Kidney (tissue), 14 donors: ENCODE measurements around the gene CEP131. TPM values are rescaled to one million over a fixed set of nuclear protein-coding genes. Genes with fewer than 3 reads are reported as not detected.

Experiments used
- DNase-seq, 5 donors: peaks; one replicate each; pipeline ENCODE4 v3.0.0-alpha.2; 2013 to 2020
- FAIRE-seq: peaks from 2 replicates; lab custom pipeline; 2012; peaks lifted over from hg19 to GRCh38; lab: Jason Lieb, UNC
- H3K27ac ChIP-seq, 2 donors: one replicate each; pipeline ENCODE4 v1.7.0; 2013; ENCODE audit warnings: low read depth in 2 of 2, low read length in 2 of 2, inconsistent platforms in 1 of 2
- H3K27me3 ChIP-seq: one replicate; pipeline ENCODE4 v1.7.1; 2013; ENCODE audit warnings: low read length, inconsistent platforms; ENCODE audit not compliant: control insufficient read depth, insufficient read depth
- H3K36me3 ChIP-seq, 3 donors: one replicate each; pipeline versions ENCODE4 v1.7.0 to v1.7.1; 2013; ENCODE audit warnings: low read length in 3 of 3, control low read depth in 1 of 3, inconsistent platforms in 1 of 3; ENCODE audit not compliant: insufficient read depth in 3 of 3, control insufficient read depth in 2 of 3
- H3K4me1 ChIP-seq, 3 donors: one replicate each; pipeline versions ENCODE4 v1.7.0 to v1.7.1; 2013; ENCODE audit warnings: low read length in 3 of 3, inconsistent platforms in 1 of 3, low read depth in 1 of 3; ENCODE audit not compliant: control insufficient read depth in 2 of 3, insufficient read depth in 2 of 3
- H3K4me3 ChIP-seq, 3 donors: one replicate each; pipeline versions ENCODE4 v1.7.0 to v1.8.1; 2013; ENCODE audit warnings: low read length in 3 of 3, control low read depth in 1 of 3, inconsistent platforms in 1 of 3
- H3K9ac ChIP-seq, 3 donors: one replicate each; pipeline versions ENCODE4 v1.7.0 to v1.7.1; 2013; ENCODE audit warnings: low read length in 3 of 3, control low read depth in 1 of 3, inconsistent platforms in 1 of 3
- H3K9me3 ChIP-seq, 3 donors: one replicate each; pipeline versions ENCODE4 v1.7.0 to v1.7.1; 2013; ENCODE audit warnings: low read length in 3 of 3, control low read depth in 1 of 3, inconsistent platforms in 1 of 3; ENCODE audit not compliant: control insufficient read depth in 2 of 3, insufficient read depth in 1 of 3
- CTCF ChIP-seq: IDR thresholded peaks from 3 replicates; pipeline ENCODE4 v1.5.1; 2012; ENCODE audit warnings: mild to moderate bottlenecking, moderate library complexity, borderline replicate concordance; ENCODE audit not compliant: insufficient read depth; ENCODE audit errors: extremely low read depth
- intact Hi-C: fragments of 100-400 bp; cut with DNase I; formaldehyde crosslinking; loops from one replicate; pipeline ENCODE4 v1.11.1; 2022
- polyA plus RNA-seq: library from polyadenylated mRNA; stranded (reverse); fragments of 350-450 nt; fragmentation: Illumina TruSeq; extraction: RNeasy Lipid Tissue Mini Kit (QIAGEN cat#74804); gene quantifications from one replicate; pipeline ENCODE4 v1.2.3, GENCODE V29; 2014; ENCODE audit warnings: low read depth, low replicate concordance; ENCODE audit not compliant: insufficient read depth
- total RNA-seq: library from RNA; stranded (reverse); fragmentation: NEBNext Ultra II Directional; extraction: Animal tissue kit (Norgen Biotek cat#: 25700); gene quantifications from one replicate; pipeline ENCODE4 v1.2.1, GENCODE V29; 2021
- donor health status: control.
- donor health status: control.
- donor health status: control.
- donor health status: control.
- donor health status: control.
- donor health status: DM: yes; HTN: yes; CAD: no.
- donor health status: Normal renal cell carcinoma (clear cell type).

Gene CEP131
- total and polyA plus RNA-seq, 2 donors from 2014 or later = 6.9 to 7.5 TPM

GRCh38 chr17:81254955-81255717 lies 32.4 kb upstream of the CEP131 start:
- H3K9me3 ChIP-seq = no peaks in the 10 kb centered on the region
- peaks cover 0 to 17% (median 12%) of the 10 kb centered on the region in 3 donors for H3K4me1 ChIP-seq
- no peak overlapping the region for H3K4me3 ChIP-seq
- H3K27ac ChIP-seq = peak overlapping the region; percentile 65 to 83
- intact Hi-C loops = loop anchor here (10.0 kb wide), 1 partner anchor 230 kb away; no protein-coding TSS in a partner anchor
- H3K36me3 ChIP-seq = peaks cover 0 to 19% (median 7%) of the 10 kb centered on the region in 3 donors
- DNase-seq = peak; percentile 84 to 95 (median 88)
- peak; percentile 47 for TF ChIP-seq CTCF
- H3K27me3 ChIP-seq = no peaks in the 10 kb centered on the region
- peak overlapping the region in 1 of 3 donors; percentile 12 for H3K9ac ChIP-seq
- no peak for FAIRE-seq

GRCh38 chr17:81253358-81254131 lies 30.8 kb upstream of the CEP131 start:
- DNase-seq = peak in 2 of 5 donors; percentile 62 to 66
- H3K27ac ChIP-seq = no peak overlapping the region
- intact Hi-C loops = loop anchor here (10.0 kb wide), 1 partner anchor 231 kb away; no protein-coding TSS in a partner anchor
- no peak overlapping the region for H3K4me3 ChIP-seq
- no peak overlapping the region for H3K9ac ChIP-seq
- FAIRE-seq = no peak
- H3K4me1 ChIP-seq = peaks cover 0 to 17% (median 12%) of the 10 kb centered on the region in 3 donors
- peaks cover 0 to 13% (median 5%) of the 10 kb centered on the region in 3 donors for H3K36me3 ChIP-seq
- TF ChIP-seq CTCF = peak; percentile 88
- H3K9me3 ChIP-seq = no peaks in the 10 kb centered on the region
- H3K27me3 ChIP-seq = no peaks in the 10 kb centered on the region

GRCh38 chr17:81252987-81253329 lies 30.2 kb upstream of the CEP131 start:
- FAIRE-seq (no peak), DNase-seq (peak in 1 of 5 donors; percentile 62)

More at GRCh38 chr17:81252987-81253329, 30.2 kb upstream of the CEP131 start:
- no peak overlapping the region for H3K4me3 ChIP-seq
- intact Hi-C loops = loop anchor here (10.0 kb wide), 1 partner anchor 232 kb away; no protein-coding TSS in a partner anchor
- no peak overlapping the region for H3K9ac ChIP-seq
- peaks cover 0 to 13% (median 4%) of the 10 kb centered on the region in 3 donors for H3K36me3 ChIP-seq
- no peak overlapping the region for H3K27ac ChIP-seq
- TF ChIP-seq CTCF = no peak
- no peaks in the 10 kb centered on the region for H3K9me3 ChIP-seq
- peaks cover 0 to 17% (median 12%) of the 10 kb centered on the region in 3 donors for H3K4me1 ChIP-seq
- H3K27me3 ChIP-seq = no peaks in the 10 kb centered on the region
